Neutrophil (primary cell): ENCODE measurements around the gene RAB5B.

Experiments used
- H3K27ac ChIP-seq: fragments of 200-600 bp; sonication (generic); 2 replicates; pipeline ENCODE4 v1.5.1; 2016; ENCODE audit warnings: mild to moderate bottlenecking, moderate library complexity
- H3K27me3 ChIP-seq: fragments of 200-600 bp; sonication (generic); 2 replicates; pipeline ENCODE4 v1.6.0; 2016; ENCODE audit warnings: mild to moderate bottlenecking
- H3K36me3 ChIP-seq: fragments of 200-600 bp; sonication (generic); 2 replicates; pipeline ENCODE4 v1.5.1; 2017
- H3K4me1 ChIP-seq, 2 experiments: fragments of 200-600 bp in 1 of 2; sonication (generic) in 1 of 2; 1 replicate in 1 of 2; 2 replicates in 1 of 2; pipeline versions ENCODE4 v1.5.1 to v1.6.1; 2013 to 2016; ENCODE audit warnings: low read depth in 1 of 2, low read length in 1 of 2, mild to moderate bottlenecking in 1 of 2, moderate library complexity in 1 of 2; ENCODE audit not compliant: control insufficient read depth in 1 of 2, insufficient read depth in 1 of 2
- H3K4me3 ChIP-seq, 2 experiments: fragments of 200-600 bp in 1 of 2; sonication (generic) in 1 of 2; 1 replicate in 1 of 2; 2 replicates in 1 of 2; pipeline ENCODE4 v1.5.1; 2013 to 2016; ENCODE audit warnings: low read depth in 1 of 2, low read length in 1 of 2, mild to moderate bottlenecking in 1 of 2, moderate library complexity in 1 of 2
- H3K9me3 ChIP-seq: fragments of 200-600 bp; sonication (generic); 2 replicates; pipeline ENCODE4 v1.5.1; 2016
- TF ChIP-seq, protein P1 (sequence below): fragments of 200-600 bp; sonication (generic); IDR thresholded peaks from 2 replicates; pipeline ENCODE4 v1.5.1; 2016; ENCODE audit warnings: antibody characterized with exemption

The RAB5B gene

DNA sequence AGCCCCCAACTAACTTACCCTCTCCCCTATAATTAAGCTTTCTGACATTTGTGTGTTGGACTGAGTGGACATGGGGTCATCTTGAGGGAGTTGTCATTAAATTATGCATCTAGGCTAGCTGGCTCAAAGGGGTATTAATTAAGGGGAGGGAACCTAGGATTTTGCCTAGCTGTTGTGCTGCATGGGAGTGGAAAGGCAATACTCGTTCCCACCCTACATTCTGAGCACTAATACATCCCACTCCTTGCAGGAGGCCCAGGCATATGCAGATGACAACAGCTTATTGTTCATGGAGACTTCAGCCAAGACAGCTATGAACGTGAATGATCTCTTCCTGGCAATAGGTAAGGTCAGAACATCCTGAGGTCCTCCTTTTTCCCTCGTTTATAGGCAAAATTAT is 17.2 kb downstream of the RAB5B start:
- Histone ChIP-seq H3K9me3 (no peaks in the 10 kb centered on the region), H3K27ac (peak overlapping the region; percentile 55), H3K4me3 (no peak overlapping the region), H3K4me1 (peaks cover 3 to 10% of the 10 kb centered on the region in 2 experiments), H3K27me3 (no peaks in the 10 kb centered on the region), H3K36me3 (peaks cover 91% of the 10 kb centered on the region)
- TF ChIP-seq, protein P1, sequence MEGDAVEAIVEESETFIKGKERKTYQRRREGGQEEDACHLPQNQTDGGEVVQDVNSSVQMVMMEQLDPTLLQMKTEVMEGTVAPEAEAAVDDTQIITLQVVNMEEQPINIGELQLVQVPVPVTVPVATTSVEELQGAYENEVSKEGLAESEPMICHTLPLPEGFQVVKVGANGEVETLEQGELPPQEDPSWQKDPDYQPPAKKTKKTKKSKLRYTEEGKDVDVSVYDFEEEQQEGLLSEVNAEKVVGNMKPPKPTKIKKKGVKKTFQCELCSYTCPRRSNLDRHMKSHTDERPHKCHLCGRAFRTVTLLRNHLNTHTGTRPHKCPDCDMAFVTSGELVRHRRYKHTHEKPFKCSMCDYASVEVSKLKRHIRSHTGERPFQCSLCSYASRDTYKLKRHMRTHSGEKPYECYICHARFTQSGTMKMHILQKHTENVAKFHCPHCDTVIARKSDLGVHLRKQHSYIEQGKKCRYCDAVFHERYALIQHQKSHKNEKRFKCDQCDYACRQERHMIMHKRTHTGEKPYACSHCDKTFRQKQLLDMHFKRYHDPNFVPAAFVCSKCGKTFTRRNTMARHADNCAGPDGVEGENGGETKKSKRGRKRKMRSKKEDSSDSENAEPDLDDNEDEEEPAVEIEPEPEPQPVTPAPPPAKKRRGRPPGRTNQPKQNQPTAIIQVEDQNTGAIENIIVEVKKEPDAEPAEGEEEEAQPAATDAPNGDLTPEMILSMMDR = no peak

DNA sequence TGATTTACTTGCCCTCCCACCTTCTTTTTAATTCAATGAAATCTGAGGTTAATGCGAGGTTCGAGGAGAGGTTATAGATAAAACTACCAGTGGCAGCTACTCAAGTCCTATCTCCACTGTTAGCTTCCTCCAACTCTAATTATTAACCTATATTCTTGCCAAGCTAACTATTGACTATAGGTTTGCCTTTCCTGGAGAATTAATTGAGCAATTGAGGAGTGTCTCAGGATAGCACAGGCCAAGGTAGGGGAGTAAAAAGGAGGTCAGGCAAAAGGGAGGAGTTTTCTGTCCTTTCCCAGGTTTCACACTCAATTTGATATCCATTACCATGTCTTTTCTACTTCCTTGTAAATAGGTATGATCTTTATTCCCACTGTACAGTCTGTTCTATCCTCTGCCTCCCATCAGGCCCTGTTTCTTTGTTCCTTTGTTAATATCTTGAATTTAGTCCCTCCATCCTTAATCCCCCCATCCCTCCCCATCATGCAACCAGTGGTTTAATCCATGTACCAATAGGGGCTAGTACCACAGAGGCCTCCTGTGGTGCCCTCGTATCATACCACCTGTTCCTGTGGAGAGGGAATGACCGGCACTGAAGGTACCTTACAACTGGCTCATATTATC is 19.5 kb downstream of the RAB5B start:
- Histone ChIP-seq H3K27ac (peak overlapping the region; percentile 39), H3K4me1 (peaks cover 23 to 31% of the 10 kb centered on the region in 2 experiments), H3K4me3 (no peak overlapping the region), H3K9me3 (no peaks in the 10 kb centered on the region), H3K27me3 (no peaks in the 10 kb centered on the region), H3K36me3 (peaks cover 71% of the 10 kb centered on the region)
- TF ChIP-seq, protein P1 = no peak

DNA sequence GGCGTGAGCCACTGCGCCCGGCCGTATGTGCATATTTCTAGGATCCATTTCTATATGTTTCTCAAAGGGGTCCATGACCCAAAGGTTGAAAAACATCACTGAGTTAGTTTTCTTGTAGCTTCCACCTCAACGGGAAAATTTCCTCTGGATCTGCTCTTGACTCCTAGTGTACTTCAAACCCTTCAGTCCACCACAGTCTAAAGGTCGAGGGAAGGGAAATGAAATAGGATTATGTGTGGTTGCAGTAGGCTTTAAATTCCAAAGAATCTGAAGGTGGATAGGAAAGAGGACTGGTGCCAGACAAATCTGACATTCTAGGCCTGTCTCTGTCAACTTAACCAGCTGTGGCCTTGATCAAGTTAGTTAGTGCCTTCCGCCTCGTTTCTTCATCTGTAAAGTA is 21.5 kb downstream of the RAB5B start:
- TF ChIP-seq, protein P1 = no peak
- H3K4me3 ChIP-seq = no peak overlapping the region
- H3K9me3 ChIP-seq = no peaks in the 10 kb centered on the region
- H3K36me3 ChIP-seq = peaks cover 59% of the 10 kb centered on the region
- peaks cover 24 to 31% of the 10 kb centered on the region in 2 experiments for H3K4me1 ChIP-seq
- H3K27me3 ChIP-seq = no peaks in the 10 kb centered on the region
- peak overlapping the region; percentile 43 for H3K27ac ChIP-seq

DNA sequence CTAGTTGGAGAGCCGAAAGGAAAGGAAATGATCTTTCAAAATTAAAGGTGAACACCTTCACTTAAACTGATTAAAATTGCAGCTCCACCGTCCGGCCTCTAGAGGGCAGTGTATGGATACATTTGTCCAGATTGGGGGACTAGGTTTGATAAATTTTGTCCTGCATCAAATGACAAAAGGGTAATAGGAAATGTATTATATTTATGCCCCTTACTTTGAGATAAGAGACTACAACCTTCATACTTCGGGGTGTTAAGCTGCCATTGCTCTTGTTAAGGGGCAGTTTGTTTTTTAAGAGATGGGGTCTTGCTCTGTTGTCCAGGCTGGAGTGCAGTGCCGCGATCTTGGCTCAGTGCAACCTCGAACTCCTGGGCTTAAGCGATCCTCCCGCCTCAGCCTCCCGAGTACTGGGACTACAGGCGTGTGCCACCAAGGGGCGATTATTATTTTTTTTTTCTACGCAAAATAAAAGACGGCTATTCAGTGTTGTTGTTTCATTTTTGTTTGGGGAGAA is 22.4 kb downstream of the RAB5B start:
- H3K27ac ChIP-seq = peak overlapping the region; percentile 81
- peak overlapping the region; percentile 75 to 93 for H3K4me3 ChIP-seq

DNA sequence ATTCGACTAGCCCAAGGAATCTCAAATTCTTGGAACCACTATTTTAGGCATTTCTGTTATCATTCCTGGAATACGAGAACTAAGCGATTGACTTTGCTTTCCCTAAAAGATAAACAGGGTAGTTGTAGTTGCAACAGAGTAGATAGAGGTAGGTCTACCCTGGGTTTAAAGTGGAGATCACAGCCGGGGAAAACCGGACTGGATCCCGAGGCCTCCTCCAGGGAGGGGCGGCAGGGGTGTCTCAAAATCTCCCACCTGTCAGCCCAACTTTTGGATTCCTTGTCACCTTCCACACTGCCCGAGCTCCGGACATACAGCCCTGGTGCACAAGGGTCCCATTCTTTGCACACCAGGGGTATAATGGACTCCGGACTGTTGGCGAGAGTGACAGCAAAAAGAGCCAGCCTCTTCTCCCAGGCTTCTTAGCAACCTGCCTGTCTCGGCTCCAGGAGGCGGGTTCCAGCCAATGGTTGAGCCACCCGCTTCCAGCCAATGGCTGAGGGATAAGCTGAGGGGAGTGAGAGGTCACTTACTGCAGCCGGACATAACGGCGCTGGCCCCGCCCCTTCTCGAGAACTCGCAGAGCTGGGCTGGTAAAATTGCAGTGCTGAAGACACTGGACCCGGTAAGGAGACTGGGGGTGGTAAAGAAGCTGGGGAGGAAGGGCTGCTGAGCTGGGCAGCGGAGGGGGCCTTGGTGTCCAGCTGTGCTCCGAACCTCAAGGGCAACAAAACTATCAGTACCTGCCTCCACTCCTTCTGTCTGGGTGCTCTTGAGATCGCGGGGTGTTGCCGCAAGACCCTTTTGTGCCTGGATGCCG is 23.0 kb downstream of the RAB5B start, which contains the start of gene SUOX:
TSS of gene SUOX (plus strand) at position 562 of the 820 bp plus-strand sequence. CDS start 4,946 bp downstream, outside the sequence.
- TF ChIP-seq, protein P1 = no peak
- H3K27ac ChIP-seq = peak within 1 kb of the TSS; percentile 81
- H3K27me3 ChIP-seq = no peaks in the 10 kb centered on the region
- H3K36me3 ChIP-seq = peaks cover 45% of the 10 kb centered on the region
- H3K9me3 ChIP-seq = no peaks in the 10 kb centered on the region
- peaks cover 23 to 24% of the 10 kb centered on the region in 2 experiments for H3K4me1 ChIP-seq
- H3K4me3 ChIP-seq = peak within 1 kb of the TSS; percentile 75 to 93

More for the DNA sequence above, 22.4 kb downstream of the RAB5B start:
- Histone ChIP-seq H3K27me3 (no peaks in the 10 kb centered on the region), H3K36me3 (peaks cover 52% of the 10 kb centered on the region), H3K4me1 (peaks cover 23 to 24% of the 10 kb centered on the region in 2 experiments), H3K9me3 (no peaks in the 10 kb centered on the region)
- TF ChIP-seq, protein P1 = peak; percentile 91
